ENCODE results near the gene ADTRP.

GRCh38 chr6:11672256-11672655 lies 106.3 kb downstream of the ADTRP start:
- TF ChIP-seq SRF (IDR thresholded peaks at IDR 0.05; ENCODE audit: low read depth) (no peak), CTCF (IDR thresholded peaks at IDR 0.05 in 2 of 3, conservative IDR thresholded peaks at IDR 0.05 in 1 of 3; ENCODE audit: borderline replicate concordance in 1 of 3, insufficient read depth in 1 of 3, low read depth in 2 of 3, low read length in 2 of 3) (no peak), CEBPB (IDR thresholded peaks at IDR 0.05; ENCODE audit: low read depth) (no peak), YY1 (IDR thresholded peaks at IDR 0.05; ENCODE audit: extremely low read depth, insufficient replicate concordance, low read depth, low read length) (no peak), EZH2 (IDR thresholded peaks at IDR 0.05) (no peak), POLR2AphosphoS5 (IDR thresholded peaks at IDR 0.05; ENCODE audit: low read depth, low read length) (no peak), MAX (IDR thresholded peaks at IDR 0.05) (no peak), ZBTB33 (IDR thresholded peaks at IDR 0.05; ENCODE audit: extremely low read depth, insufficient replicate concordance, low read length) (no peak), POLR2A (IDR thresholded peaks at IDR 0.05; ENCODE audit: borderline replicate concordance, extremely low read depth, insufficient read depth, insufficient read length) (no peak), EZH2phosphoT487 (IDR thresholded peaks at IDR 0.05; ENCODE audit: borderline replicate concordance) (no peak), TCF7L2 (IDR thresholded peaks at IDR 0.05; ENCODE audit: borderline replicate concordance, extremely low read depth, insufficient read depth, insufficient read length) (no peak)

Data from HCT116 (cell line).